GM19467 (cell line): ENCODE data around the gene OR5AU1.

Experiments
- ATAC-seq: cut with Tn5 transposase; IDR thresholded peaks from one replicate; pipeline ENCODE4 v1.9.1; 2021; ENCODE audit warnings: mild to moderate bottlenecking, moderate library complexity; ENCODE audit not compliant: unreplicated experiment

The OR5AU1 gene

GRCh38 chr14:21155963-21156362, at the start of gene OR5AU1:
OR5AU1 (minus strand) TSS chr14:21156063; CDS start chr14:21155872, 191 bp downstream.
- no peak for ATAC-seq

DNA sequence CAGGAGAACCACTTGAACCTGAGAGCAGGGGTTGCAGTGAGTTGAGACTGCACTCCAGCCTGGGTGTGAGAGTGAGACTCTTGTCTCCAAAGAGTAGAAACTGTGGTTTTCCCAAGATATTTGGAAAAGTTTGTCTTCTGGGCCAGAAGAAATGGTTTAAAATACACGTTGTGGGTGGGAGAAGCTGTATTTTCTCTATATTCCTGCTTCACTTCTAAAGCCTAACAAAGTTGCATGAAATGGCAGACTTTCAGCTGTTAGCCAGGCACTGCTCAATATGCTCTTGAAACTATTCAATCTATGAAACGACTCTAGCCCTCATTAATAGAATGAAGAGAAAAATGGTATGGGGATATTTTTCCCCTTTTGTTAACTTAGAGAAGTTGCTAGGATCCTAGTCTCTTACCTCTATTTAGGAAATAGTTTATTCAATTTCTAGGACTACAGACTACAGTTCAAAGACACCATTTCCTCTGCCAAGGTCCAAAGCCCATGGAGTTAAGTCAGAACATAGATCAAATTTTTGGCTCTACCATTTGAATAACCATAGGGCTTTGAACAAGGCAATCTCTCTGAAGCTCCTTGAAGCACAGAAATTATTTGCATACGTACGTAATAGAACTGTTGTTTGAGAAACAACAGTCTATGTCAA, 49.3 kb upstream of the OR5AU1 start:
- no peak for ATAC-seq

DNA sequence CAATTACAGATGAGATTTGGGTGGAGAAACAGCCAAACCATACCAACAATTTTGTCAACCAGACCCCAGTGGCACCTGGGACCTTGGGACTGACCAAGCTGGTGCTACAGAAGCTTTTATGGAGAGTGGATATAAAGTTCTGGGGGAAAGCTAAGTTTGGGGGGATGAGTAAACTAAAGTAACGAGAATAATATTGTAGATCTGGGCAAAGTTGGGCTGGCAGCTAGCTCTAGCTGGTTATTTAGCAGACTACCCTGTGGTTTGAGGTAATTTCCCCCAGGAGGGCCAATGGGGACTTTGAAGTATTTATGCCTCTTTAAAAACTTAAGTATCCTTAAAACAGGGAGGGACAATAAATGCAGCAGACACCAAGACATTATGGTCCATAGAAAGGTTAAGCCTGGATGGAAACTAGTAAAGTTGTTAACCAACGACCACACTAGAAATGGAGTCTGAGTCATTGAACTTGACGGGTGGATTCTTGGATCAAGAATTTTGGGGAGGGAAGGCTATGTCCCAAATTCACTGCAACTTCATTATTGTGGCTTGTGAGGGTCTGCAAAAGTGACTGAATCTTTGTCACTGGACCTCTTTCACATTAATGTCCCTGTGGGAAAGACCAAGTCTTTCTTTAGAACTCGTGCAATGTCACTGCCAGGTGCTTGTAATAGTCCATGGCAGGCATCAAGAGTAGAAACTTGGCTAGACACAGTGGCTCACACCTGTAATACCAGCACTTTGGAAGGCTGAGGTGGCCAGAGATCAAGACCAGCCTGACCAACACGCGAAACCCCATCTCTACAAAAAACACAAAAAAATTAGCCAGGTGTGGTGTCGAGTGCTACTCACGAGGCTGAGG, 48.5 kb upstream of the OR5AU1 start:
- no peak for ATAC-seq

- ATAC-seq: no peak
These were observed 47.8 kb upstream of the OR5AU1 start for GRCh38 chr14:21203470-21204166.

- ATAC-seq: no peak
These were observed 46.8 kb upstream of the OR5AU1 start for GRCh38 chr14:21202463-21203358.

DNA sequence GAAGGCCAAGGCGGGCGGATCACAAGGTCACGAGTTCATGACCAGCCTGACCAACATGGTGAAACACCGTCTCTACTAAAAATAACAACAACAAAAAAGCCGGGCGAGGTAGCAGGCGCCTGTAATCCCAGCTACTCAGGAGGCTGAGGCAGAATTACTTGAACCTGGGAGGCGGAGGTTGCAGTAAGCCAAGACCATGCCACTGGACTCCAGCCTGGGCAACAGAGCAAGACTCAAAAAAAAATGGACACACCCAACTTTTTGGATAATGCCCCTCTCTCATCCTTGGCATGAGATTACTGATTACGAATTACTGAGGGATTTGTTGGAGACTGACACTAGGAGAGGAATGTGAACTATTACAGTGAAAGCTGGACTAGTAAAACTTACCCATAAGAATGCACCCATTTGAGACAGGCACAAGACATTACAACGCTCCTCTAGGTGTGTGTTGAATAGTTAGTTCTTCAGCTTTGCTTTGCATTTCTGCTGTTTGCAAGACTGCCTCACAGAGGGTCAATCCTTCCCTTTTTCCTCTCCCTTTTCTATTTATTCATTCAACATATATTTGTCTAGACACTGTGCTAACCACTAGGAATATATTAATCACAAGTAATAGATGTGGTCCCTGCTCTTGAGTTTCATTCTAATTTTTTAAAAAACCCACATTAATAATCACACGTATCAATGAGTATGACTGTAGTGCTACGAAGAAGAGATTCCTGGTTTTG, 46.0 kb upstream of the OR5AU1 start:
- ATAC-seq: no peak

- ATAC-seq: no peak
These were observed 45.0 kb upstream of the OR5AU1 start for GRCh38 chr14:21200752-21201461.

- no peak for ATAC-seq
These were observed 44.0 kb upstream of the OR5AU1 start for GRCh38 chr14:21199611-21200560.

- no peak for ATAC-seq
These were observed 41.7 kb upstream of the OR5AU1 start for GRCh38 chr14:21197418-21198205.

DNA sequence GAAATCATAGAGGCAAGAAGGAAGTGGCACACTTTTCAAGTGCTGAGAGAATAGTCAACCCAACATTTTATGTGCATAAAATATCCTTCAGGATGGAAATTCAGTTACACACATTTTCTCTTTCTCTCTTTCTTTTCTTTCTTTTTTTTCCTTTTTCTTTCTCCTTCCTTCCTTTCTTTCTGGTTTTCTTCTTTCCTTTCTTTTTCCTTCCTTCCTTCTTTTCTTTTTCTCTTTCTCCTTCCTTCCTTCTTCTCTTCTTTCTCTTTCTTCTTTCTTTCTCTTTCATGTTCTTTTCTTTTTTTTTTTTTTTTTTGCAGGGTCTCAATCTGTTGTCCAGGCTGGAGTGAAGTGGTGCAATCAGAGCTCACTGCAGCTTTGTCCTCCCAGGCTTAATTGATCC, 38.7 kb upstream of the OR5AU1 start:
- no peak for ATAC-seq

- no peak for ATAC-seq
These were observed 37.1 kb upstream of the OR5AU1 start for GRCh38 chr14:21192875-21193535.

- no peak for ATAC-seq
These were observed 36.6 kb upstream of the OR5AU1 start for GRCh38 chr14:21192447-21192822.

GRCh38 chr14:21191809-21192446, 36.1 kb upstream of the OR5AU1 start:
- peak; percentile 96 for ATAC-seq

DNA sequence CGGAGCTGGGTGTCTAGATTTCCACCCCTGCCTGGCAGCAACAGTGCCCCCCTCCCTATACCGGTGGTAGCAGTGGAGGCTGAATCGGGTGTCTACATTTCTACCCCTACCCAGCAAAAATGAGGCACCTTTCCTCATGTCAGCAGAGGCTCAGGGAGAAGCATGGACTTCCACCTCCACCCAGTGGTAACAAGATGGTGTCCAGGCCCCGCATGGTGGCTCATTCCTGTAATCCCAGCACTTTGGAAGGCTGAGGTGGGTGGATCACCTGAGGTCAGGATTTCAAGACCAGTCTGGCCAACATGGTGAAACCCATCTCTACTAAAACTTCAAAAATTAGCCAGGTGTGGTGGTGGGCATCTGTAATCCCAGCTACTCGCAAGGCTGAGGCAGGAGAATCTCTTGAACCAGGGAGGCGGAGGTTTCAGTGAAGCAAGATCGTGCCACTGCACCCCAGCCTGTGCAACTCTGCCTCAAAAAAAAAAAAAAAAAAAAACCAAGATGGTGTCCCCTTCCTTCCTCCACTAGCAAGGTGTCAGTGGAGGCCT, 35.5 kb upstream of the OR5AU1 start:
- no peak for ATAC-seq

- no peak for ATAC-seq
These were observed 29.6 kb upstream of the OR5AU1 start for GRCh38 chr14:21185491-21185890.

DNA sequence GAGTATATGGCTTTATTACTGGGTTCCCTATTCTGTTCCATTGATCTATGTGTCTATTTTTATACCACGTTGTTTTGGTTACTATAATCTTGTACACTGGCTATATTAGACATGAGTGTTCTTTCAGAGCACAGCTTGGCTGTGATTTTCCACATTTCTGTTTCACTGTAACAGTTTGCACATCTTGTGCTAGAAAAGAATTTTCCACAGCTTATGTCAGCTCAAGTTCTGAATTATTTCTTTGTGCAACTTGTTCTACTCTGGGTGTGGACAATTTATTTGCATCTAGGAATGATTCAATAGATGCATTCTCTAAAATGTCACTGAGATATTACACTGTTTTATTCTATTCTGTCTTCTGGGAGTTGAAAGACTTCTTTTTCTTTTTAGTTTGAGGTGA, 28.4 kb upstream of the OR5AU1 start:
- no peak for ATAC-seq
